NCI-H2196 (cell line): ENCODE data around the gene BMPR1A.
"Not testable (repeated sequence)": the region's sequence is repeated elsewhere in the genome, so short reads cannot be mapped to it uniquely, and the experiment has no call there.

Experiments used
- DNase-seq: peaks from one replicate; lab custom pipeline; 2025; ENCODE audit not compliant: unreplicated experiment; lab: John Stamatoyannopoulos, UW

BMPR1A gene

GRCh38 chr10:86871563-86872183, 115.3 kb downstream of the BMPR1A start:
- no peak for DNase-seq

GRCh38 chr10:86872757-86873156, 116.3 kb downstream of the BMPR1A start:
- DNase-seq, result peak; percentile 4

GRCh38 chr10:86876748-86877147, 120.3 kb downstream of the BMPR1A start:
- no peak for DNase-seq

- DNase-seq, result no peak
Measured at GRCh38 chr10:86878983-86879713, 122.7 kb downstream of the BMPR1A start.

- no peak for DNase-seq
Measured at GRCh38 chr10:86880971-86881370, 124.6 kb downstream of the BMPR1A start.

GRCh38 chr10:86888585-86889381, 132.4 kb downstream of the BMPR1A start:
- DNase-seq, result no peak

GRCh38 chr10:86889997-86890396, 133.6 kb downstream of the BMPR1A start:
- no peak for DNase-seq

- DNase-seq, result no peak
Measured at GRCh38 chr10:86898511-86898910, 142.1 kb downstream of the BMPR1A start.

GRCh38 chr10:86899132-86899531, 142.7 kb downstream of the BMPR1A start:
- DNase-seq, result no peak

GRCh38 chr10:86899670-86900276, 143.4 kb downstream of the BMPR1A start:
- DNase-seq, result peak; percentile 44

- no peak for DNase-seq
Measured at GRCh38 chr10:86900955-86901354, 144.5 kb downstream of the BMPR1A start.

GRCh38 chr10:86904600-86904999, 148.2 kb downstream of the BMPR1A start:
- no peak for DNase-seq

- no peak for DNase-seq
Measured at GRCh38 chr10:86905429-86905828, 149.0 kb downstream of the BMPR1A start.

- DNase-seq, result no peak
Measured at GRCh38 chr10:86914734-86915133, 158.3 kb downstream of the BMPR1A start.

GRCh38 chr10:86918022-86918471, 161.6 kb downstream of the BMPR1A start:
- DNase-seq, result peak; percentile 2

GRCh38 chr10:86922553-86922961, 166.1 kb downstream of the BMPR1A start:
- no peak for DNase-seq

- no peak for DNase-seq
Measured at GRCh38 chr10:86929468-86930380, 173.3 kb downstream of the BMPR1A start.

- DNase-seq, result no peak
Measured at GRCh38 chr10:86931872-86932271, 175.5 kb downstream of the BMPR1A start.

GRCh38 chr10:86932674-86933073, 176.3 kb downstream of the BMPR1A start:
- no peak for DNase-seq

GRCh38 chr10:86934162-86934711, 177.8 kb downstream of the BMPR1A start:
- DNase-seq, result not testable (repeated sequence)
